ENCODE results near the gene TUBB4A.
"Not testable (repeated sequence)": the region's sequence is repeated elsewhere in the genome, so short reads cannot be mapped to it uniquely, and the experiment has no call there.

Gene TUBB4A

DNA sequence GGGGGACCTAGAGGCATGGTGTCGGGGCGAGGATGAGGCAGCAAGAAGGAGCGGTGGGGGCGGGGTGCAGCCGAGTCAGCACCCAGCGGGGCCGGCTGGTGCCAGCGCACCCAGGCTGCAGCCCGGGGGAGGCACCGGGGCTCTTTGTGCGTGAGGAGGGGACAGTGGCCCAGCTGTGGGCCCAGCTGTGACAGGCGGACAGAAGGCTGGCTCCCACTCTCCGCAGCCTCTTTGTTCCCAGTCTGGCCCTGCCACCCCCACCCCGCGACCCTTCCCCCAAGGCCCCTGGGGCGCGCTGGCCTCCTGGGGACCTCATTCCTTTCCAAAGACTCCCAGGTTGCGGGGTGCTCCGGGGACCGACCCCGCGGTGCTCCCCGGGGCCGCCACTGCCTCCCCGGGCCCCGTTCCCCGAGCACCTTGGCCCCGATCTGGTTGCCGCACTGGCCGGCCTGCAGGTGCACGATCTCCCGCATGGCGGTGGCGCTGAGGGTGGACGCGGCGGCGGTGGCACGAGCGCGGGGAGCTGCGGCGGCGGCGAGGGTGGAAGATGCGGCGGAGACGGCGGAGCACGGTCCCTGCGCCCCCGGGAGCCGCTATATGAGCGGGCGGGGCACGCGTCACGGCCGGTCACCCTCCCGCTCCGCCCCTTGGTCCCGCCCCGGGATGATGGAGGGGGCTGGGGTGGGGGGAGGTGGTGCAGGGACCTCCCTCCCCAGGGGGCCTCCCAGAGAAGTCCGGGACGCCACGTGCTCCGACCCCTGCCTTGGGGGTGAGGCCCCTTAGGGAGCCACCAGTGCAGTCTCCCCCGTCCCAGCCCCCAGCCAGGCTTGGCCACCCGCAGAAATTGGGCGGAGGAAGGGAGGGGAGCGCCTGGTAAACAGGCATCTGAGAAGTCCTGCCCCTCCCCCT, at the start of gene TUBB4A:
TSS of gene TUBB4A (minus strand) at position 570 of the 909 bp plus-strand sequence. CDS start at position 473, 97 bp downstream.
- no peak for DNase-seq

DNA sequence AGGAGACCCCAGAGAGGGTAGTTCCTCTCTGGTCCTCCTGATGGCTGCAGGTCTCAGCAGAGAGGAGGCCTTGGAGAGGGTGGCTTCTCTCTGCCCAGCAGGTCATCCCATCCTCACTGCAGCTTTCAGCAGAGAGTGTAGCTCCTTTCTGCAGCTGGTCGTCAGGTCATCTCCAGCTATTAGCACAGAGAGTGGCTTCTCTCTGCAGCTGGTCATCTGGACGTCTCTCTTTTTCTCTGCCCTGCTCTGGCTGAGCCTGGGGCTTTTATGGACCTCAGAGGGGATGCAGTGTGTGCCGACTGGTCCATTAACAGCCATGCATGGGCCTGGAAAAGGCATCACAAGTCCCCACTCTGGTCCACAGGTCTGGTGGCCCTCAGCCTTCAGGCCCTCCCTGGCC, 49.0 kb upstream of the TUBB4A start:
- DNase-seq = no peak

DNA sequence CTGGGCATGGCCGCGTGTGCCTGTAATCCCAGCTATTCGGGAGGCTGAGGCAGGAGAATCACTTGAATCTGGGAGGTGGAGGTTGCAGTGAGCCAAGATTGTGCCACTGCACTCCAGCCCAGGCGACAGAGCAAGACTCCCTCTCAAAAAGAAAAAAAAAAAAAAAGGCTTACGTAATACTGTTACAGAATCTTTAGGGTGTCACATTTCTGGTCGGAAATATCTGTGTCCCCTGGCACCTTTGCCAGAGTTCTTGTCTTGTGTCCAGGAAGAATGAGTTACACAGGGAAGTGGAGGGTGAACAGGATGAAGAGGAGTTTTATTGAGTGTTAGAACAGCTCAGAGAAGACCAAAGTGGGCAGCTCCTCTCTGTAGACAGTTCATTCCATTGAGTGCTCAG, 48.6 kb upstream of the TUBB4A start:
- DNase-seq = not testable (repeated sequence)

DNA sequence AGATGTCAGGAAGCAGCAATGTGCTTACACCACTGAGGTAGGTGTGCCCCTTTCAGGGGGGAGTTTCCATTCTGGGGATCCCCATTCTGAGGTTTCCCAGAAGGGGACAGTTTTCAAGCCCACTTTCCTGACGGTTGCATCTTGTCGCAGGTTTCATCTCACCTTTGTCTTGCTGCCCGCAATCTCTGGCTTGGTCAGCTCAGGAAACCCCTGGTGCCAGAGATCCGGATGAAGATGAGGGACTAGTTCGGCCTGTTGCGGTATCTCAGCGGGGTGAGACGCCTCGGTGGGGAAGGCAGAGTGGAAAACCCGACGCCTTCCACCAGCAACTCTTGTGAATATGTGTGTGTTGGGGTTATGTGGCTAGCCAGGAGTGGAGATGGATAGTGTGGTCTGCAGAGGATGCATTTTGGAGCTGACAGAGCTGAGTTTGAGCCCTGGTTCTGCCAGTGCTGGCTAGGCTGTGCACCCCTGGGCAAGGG, 41.8 kb upstream of the TUBB4A start:
- DNase-seq = no peak

DNA sequence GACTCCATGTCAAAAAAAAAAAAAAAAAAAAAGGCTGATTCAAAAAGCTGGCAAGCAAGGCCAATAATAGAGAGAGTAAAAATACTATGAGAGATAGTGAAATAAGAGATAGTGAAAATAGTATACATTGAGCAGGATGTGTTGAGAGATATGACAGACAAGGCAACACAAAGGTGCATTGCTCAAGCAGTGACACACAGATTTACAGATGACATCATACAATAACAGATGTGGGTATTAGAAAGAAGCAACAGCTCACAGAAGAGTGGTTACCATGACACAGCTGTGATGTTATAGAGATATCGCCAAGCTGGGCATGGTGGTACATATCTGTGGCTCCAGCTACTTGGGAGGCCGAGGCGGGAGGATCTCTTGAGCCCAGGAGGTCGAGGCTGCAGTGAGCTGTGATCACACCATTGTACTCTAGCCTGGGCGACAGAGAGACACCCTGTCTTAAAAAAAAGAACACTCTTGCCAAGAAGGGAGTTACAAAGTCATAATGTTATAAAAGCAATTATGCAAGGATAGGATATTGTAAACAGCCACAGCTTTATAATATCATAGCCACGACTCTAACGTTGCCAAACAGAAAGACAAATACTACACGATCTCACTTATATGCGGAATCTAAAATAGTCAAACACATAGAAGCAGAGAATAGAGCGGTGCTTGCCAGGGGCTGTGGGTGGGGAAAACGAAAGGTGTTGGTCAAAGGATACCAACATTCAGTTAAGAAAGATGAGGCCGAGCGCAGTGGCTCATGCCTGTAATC, 39.0 kb upstream of the TUBB4A start:
- no peak for DNase-seq

DNA sequence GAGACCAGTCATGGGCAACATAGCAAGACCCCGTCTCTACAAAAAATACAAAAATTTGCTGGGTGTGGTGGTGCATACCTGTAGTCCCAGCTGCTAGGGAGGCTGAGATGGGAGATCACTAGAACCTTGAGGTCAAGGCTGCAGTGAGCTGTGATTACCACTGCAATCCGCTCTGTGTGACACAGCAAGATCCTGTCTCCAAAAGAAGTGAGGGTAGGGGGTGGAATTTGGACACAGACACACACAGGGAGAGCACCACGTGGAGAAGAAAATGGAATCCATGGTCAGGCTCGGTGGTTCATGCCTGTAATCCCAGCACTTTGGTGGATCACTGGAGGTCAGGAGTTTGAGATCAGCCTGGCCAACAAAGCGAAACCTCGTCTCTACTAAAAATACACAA, 37.4 kb upstream of the TUBB4A start:
- DNase-seq = no peak

DNA sequence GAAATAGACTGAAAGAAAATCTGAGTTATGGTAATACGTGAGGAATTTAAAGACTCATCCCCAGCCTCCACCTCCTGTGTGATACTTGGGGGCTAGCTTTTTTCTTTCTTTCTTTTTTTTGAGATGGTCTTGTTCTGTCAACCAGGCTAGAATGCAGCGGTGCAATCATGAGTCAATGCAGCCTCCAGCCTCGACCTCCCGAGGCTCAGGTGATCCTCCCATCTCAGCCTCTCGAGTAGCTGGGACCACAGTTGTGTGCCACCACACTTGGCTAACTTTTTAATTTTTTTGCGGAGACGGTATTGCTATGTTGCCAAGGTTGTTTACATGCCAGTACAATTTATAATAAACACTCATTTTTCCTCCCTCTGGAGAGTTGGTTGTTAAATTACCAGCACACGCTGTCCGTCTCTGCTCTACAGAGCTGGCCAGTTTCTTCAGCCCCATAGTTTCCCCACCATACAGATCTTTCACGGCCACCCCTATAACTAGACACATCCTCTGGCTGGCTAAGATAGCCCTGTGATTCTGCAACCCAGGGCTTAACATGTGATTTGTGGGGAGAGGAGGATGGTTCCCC, 33.5 kb upstream of the TUBB4A start:
- no peak for DNase-seq

DNA sequence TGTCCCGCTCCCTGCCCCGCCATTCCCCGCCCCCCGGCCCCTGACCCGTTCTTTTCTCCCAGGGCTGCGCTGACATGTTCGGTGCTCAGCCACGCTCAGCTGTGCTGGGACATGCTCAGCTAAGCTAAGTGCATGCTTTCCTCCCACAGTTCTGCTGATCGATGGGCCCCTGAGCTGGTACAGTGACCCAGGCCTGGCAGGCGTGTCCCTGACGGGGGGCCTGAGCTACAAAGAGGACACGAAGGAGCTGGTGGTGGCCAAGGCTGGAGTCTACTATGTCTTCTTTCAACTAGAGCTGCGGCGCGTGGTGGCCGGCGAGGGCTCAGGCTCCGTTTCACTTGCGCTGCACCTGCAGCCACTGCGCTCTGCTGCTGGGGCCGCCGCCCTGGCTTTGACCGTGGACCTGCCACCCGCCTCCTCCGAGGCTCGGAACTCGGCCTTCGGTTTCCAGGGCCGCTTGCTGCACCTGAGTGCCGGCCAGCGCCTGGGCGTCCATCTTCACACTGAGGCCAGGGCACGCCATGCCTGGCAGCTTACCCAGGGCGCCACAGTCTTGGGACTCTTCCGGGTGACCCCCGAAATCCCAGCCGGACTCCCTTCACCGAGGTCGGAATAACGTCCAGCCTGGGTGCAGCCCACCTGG, 32.5 kb upstream of the TUBB4A start:
- DNase-seq = no peak

DNA sequence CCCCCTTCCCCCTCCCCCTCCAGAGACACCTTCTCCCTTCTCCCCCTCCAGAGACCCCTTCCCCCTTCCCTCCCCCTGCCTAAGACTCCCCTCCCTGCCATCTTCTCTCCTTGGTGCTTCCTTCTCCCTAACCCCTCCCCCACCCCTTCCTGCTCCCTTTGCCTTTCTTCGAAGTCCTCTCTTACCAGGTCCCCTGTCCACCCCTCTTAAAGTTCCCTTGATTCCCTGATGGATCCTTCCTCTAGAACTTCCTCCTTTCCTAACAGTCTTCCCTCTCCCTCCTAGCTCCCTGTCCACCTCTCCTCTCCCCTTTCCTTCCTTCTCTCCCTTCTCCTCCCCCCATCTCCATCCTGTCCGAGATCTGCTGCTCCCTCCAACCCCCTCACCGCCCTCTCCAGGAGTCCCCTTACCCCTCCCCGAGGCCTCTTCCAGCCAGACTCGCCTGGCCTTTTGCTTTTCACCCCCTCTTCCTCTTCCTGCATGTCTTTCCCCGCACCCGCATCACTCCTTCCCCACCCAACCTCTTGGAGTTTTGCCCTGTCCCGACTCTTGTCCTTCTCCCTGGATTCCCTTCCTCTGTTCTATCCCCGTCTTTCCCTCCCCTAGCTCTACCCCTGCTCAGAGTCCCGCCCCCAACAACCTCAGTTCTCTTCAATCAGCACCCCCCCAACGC, 31.8 kb upstream of the TUBB4A start:
- no peak for DNase-seq

DNA sequence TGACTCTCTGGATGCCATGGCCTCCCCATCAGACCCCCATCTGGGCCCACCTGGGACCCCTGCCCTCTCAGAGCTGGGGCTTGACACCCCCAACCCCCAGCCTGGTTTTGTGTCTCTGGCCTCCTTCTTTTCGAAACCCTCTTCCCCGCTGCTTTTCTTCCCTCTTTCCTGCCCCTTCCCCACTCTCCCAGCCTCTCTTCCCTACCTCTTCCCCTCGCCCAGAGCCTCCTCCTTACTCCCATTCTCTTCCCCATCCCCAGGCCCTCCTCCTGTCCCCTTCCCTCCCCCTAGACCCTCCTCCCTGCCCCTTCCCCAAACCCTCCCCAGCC, 30.9 kb upstream of the TUBB4A start:
- no peak for DNase-seq

DNA sequence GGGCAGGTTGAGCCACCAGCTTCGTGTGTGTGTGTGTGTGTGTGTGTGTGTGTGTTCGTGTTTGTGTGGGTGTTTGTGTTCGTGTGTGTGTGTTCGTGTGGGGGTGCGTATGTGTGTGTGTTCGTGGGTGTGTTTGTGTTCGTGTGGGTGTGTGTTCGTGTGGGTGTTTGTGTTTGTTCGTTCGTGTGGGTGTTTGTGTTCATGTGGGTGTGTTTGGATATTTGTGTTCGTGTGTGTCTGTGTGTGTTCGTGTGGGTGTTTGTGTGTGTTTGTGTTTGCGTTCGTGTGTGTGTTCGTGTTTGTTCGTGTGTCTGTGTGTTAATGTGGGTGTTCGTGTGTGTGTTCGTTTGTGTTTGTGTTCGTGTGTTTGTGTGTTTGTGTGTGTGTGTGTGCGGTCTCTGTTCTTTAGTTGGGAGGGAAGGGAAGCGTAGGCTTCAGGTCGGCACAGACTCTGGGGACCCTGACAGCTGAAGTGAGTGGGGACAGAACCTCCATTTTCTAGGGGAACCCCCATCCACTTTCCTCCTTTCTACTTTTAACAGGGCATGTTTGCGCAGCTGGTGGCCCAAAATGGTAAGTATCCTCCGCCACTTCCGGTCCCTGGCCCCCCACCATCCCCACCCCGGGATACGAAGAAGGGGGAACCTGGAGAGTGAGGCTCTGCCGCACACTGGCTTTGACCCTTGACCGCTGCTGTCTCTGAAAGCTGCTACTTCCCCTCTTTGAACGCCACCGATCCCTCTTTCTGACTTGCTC, 30.3 kb upstream of the TUBB4A start:
- no peak for DNase-seq

DNA sequence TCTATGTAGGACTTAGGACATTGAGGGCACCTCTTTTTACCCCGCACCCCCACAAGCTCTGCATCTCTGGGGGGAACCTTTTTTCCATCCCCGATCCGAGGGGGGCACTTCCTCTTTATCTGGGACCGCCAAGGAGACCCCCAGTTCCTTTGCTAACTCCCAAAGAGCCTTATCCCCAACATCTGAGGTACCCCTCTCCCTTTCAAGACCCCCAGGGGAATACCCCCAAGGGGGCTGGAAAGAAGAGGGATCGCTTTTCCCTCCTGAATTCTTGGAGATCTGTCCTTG, 29.8 kb upstream of the TUBB4A start:
- DNase-seq = no peak

DNA sequence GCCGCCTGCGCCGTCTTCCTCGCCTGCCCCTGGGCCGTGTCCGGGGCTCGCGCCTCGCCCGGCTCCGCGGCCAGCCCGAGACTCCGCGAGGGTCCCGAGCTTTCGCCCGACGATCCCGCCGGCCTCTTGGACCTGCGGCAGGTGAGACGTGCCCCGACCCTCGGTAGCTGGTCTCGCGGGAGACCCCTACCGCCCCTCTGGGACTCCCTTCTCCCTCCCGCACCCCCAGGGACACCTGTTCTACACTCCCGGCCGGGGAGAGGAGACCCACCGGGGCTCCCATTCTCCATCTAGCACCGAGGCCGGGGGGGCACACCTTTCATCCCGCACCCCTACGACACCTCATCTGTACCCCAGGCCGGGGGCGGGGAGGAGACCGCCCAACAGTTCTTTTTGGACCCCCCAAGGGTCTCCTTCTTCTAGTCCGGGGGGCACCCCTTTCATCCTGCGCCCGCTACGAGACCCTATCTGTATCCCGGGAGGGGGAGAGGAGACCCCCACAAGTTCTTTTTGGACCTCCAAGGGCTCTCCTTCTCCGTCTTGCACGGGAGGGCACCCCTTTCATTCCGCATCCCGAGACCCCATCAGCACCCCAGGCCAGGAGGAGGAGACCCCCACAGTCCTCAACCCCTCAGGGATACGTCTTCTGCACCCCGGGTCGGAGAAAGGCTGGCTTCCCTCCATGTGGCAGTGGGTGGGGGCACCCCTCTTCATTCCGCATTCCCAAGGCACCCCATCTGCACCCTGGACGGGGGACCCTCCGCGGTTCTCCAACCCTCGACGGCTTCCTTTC, 29.2 kb upstream of the TUBB4A start:
- DNase-seq = no peak

DNA sequence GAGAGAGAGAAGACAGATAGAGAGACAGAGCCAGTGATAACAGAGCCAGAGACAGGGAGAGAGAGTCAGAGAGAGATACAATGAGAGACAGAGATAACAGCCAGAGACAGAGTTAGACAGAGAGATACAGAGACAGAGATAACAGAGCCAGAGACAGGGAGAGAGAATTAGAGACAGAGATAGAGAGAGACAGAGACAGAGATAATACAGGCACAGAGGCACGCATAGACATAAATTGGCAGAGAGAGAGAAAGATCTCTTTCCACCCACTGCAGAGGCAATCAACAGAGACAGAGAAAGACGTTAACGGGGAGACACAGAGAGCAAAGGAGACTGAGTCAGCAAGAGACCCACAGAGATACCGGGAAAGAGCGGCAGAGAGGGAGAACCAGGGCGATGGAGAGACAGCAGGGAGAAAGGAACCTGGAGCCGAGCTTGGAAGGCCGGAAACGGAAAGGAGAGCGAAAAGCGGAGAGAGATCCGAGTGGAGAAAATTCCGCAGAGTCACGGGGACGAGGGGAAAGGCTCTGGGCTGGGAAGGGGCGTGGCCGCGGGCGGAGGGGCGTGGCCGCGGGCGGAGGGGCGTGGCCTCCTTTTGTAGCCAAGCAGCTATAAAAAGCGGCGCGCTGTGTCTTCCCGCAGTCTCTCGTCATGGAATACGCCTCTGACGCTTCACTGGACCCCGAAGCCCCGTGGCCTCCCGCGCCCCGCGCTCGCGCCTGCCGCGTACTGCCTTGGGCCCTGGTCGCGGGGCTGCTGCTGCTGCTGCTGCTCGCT, 28.5 kb upstream of the TUBB4A start, which contains the start of gene TNFSF9:
TSS of gene TNFSF9 (plus strand) at position 641 of the 777 bp plus-strand sequence. CDS start at position 652, 11 bp downstream.
- peak; percentile 85 for DNase-seq

DNA sequence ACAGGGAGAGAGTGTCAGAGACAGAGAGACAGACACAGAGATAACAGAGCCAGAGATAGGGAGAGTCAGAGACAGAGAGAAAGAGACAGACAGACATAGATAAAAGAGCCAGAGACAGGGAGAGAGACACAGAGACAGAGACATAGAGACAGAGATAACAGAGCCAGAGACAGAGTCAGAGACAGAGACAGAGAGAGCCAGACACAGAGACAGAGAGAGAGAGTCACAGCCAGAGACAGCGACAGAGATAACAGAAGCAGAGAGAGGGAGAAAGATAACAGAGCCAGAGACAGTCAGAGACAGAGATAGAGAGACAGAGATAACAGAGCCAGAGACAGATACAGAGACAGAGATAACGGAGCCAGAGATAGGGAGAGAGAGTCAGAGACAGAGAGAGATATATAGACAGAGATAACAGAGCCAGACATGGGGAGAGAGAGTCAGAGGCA, 27.9 kb upstream of the TUBB4A start:
- no peak for DNase-seq

DNA sequence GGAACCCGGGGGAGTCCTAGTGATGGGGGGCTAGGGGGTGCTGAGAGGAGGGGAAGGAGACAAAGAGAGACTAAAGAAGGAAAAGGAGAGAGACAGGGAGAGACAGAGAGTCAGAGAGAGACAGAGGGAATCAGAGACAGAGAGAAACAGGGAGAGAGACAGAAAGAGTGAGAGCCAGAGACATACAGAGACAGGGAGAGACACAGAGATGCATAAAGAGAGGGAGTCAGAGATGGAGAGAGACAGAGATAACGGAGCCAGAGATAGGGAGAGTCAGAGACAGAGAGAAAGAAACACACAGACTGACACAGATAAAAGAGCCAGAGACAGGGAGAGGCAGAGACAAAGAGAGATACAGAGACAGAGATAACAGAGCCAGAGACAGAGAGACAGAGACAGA, 27.2 kb upstream of the TUBB4A start:
- DNase-seq = no peak

DNA sequence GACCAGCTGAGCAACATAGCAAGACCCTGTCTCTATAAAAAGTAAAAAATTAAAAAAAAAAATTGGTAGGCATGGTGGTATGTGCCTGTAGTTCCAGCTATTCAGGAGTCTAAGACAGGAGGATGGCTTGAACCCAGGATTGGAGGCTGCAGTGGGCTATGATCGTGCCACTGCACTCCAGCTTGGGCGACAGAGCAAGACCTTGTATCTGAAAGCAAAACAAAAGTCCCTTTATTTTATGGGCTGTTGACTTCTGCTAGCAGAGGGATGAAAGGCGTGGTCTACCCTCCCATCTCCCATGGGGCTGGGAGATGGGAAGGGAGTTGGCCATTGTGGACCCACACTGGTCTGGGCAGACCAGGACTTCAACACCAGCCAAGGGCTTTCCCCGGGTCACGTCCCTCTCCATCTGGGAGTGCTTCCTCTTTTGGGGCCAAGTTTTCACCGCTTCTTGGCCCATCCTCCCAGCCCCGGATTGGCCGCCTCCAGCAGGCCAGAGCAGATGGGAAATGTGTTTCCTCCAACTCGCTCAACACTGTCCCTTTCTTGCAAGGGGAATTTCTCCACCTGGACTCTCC, 26.5 kb upstream of the TUBB4A start:
- DNase-seq = no peak

DNA sequence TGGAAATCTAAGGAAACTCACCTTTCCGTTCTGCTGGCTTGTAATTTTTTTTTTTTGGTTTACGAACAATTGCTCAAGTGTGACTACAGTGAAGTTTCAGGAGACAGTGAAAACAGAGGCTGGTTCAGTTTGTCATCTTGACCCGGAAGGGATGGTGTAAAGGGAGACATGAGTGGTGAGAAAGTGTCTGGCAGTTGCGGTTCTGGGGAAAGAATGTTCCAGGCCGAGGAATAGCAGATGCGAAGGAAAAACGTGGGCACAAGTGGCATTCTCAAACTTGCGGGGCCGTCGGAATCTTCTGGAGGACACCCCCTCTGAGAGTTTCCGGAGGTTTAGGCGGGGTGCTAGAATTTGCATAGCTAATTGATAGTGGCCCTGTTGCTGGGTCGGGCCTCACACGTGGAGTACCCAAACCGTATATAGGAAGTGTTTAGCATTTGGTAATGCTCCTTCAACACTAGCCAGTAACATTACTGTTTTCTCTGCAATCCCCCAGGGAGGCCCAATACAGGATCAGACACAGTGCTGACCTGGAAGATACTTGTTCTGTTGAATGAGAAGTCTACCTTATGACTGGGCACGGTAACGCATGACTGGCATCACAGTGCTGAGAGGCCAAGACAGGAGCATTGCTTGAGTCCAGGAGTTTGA, 25.9 kb upstream of the TUBB4A start:
- DNase-seq = no peak

DNA sequence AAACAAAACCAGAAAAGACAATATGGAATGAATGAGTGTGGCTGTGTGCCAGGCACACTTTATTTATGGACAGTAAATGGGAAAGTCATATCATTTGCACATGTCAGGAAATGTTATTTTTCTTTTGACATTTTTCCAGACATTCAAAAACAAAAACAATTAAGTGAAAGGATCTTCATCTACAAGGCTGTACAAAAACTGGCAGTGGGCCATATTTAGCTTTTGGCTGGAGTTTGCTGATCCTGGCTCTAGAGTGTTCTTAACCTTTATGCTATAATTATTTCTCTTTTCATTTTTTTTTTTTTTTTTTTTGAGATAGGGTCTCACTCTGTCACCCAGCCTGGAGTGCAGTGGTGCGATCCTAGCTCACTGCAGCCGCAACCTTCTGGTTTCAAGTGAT, 22.2 kb upstream of the TUBB4A start:
- DNase-seq = no peak

All from activated CD4-positive, CD25-positive, alpha-beta regulatory T cell treated with anti-CD3 and anti-CD28 coated beads, Interleukin-2, amount 50 U/mL, for 72 hours (primary cell).